Fibroblast of skin of back (primary cell): ENCODE data around the gene DES.
"Not testable (repeated sequence)": the region's sequence is repeated elsewhere in the genome, so short reads cannot be mapped to it uniquely, and the experiment has no call there.

Experiments
- DNase-seq: peaks from one replicate; pipeline ENCODE4 v3.0.0-alpha.2; 2013

Gene DES

GRCh38 chr2:219399716-219400478, 18.3 kb upstream of the DES start:
- no peak for DNase-seq

- DNase-seq: no peak
Observed at GRCh38 chr2:219400562-219400961, 17.6 kb upstream of the DES start.

- no peak for DNase-seq
Observed at GRCh38 chr2:219401606-219402005, 16.6 kb upstream of the DES start.

GRCh38 chr2:219402665-219403515, 15.3 kb upstream of the DES start:
- DNase-seq: peak; percentile 85

GRCh38 chr2:219403861-219404260, 14.3 kb upstream of the DES start:
- DNase-seq: no peak

GRCh38 chr2:219404291-219404910, 13.8 kb upstream of the DES start:
- DNase-seq: no peak

GRCh38 chr2:219404954-219405353, 13.2 kb upstream of the DES start:
- DNase-seq: no peak

- peak; percentile 50 for DNase-seq
Observed at GRCh38 chr2:219405451-219405850, 12.7 kb upstream of the DES start.

- no peak for DNase-seq
Observed at GRCh38 chr2:219405958-219406860, 12.0 kb upstream of the DES start.

- peak; percentile 99 for DNase-seq
Observed at GRCh38 chr2:219406861-219407230, 11.3 kb upstream of the DES start.

GRCh38 chr2:219407343-219407742, 10.8 kb upstream of the DES start:
- not testable (repeated sequence) for DNase-seq

GRCh38 chr2:219408204-219408603, 10.0 kb upstream of the DES start:
- no peak for DNase-seq

GRCh38 chr2:219408631-219409030, 9.5 kb upstream of the DES start:
- peak; percentile 65 for DNase-seq

GRCh38 chr2:219409619-219410018, 8.6 kb upstream of the DES start:
- no peak for DNase-seq

GRCh38 chr2:219410390-219410789, 7.8 kb upstream of the DES start:
- no peak for DNase-seq

GRCh38 chr2:219414857-219415256, 3.3 kb upstream of the DES start:
- DNase-seq: no peak

- no peak for DNase-seq
Observed at GRCh38 chr2:219415580-219416234, 2.5 kb upstream of the DES start.

- no peak for DNase-seq
Observed at GRCh38 chr2:219416235-219416602, 2.0 kb upstream of the DES start.

GRCh38 chr2:219416938-219417337, 1.2 kb upstream of the DES start:
- no peak for DNase-seq

- DNase-seq: no peak
Observed at GRCh38 chr2:219417374-219417773, 803 bp upstream of the DES start.

GRCh38 chr2:219419012-219419324, 791 bp downstream of the DES start:
- DNase-seq: no peak
